ENCODE measurements around the gene HSD17B2. TPM values are rescaled to one million over a fixed set of nuclear protein-coding genes. Genes with fewer than 3 reads are reported as not detected.
A peak's percentile ranks its signal among the peaks of the same experiment; 100 is the strongest.
"Not testable (repeated sequence)": the region's sequence is repeated elsewhere in the genome, so short reads cannot be mapped to it uniquely, and the experiment has no call there.

The HSD17B2 gene
- polyA plus RNA-seq, 3 donors = not detected

DNA sequence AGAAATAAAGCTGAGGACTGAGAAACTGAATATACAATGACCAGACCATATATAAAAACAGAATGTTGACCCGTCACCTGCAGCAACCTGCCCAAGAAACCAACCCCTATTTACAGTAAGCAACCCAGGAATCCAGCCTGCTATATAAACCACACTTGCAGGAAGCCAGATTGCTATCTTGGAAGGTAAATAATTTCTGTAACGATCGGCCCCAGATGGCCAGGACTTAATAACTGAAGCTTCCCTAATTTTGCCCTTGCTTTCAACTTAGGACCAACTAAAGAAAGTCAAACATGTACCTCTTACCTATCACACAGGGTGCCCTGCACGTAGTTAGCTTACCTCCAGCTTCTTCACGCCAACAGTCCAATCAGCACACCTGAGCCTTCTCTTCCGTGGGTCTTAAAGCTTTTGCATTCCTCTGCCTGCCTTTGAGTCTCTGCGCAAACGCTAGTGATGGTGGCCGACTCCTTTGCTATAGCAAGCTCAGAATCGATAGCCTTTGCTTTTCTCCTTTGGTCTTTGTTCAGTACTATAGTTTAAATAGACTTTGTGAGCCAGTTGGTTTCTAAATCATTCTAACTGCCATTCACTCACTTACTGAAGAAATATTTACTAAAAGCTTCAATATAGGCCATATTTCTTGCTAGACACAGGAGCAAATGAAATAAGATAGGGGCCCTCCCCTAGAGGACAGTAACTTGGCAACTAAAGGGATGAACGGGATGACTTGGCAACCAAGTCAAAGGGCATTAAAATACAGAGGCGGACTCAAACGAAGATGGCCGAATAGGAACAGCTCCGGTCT lies 103.6 kb downstream of the HSD17B2 start:
- Mint-ChIP-seq H3K4me3 (peak overlapping the region in 1 of 2 donors; percentile 48), H3K27me3 (ENCODE audit: low read depth in 3 of 3) (peaks cover 0 to 3% (median 0%) of the 10 kb centered on the region in 3 donors), H3K9me3 (peaks cover 0 to 3% (median 0%) of the 10 kb centered on the region in 7 donors), H3K4me1 (no peaks in the 10 kb centered on the region), H3K27ac (peak overlapping the region in 2 of 7 donors; percentile 36 to 72), H3K36me3 (peaks cover 14% of the 10 kb centered on the region in 2 donors)
- Histone ChIP-seq H3K27ac (ENCODE audit: low read depth in 1 of 2, low read length in 2 of 2) (no peak overlapping the region), H3K79me2 (ENCODE audit: insufficient read depth, low read length) (no peaks in the 10 kb centered on the region), H3K4me3 (replicated peaks in 1 of 3; ENCODE audit: low read depth in 2 of 3, low read length in 3 of 3) (no peak overlapping the region), H3K27me3 (ENCODE audit: control insufficient read depth in 2 of 2, insufficient read depth in 2 of 2, low read length in 2 of 2) (no peaks in the 10 kb centered on the region), H2AFZ (ENCODE audit: insufficient read depth, low read depth, low read length, poor library complexity, severe bottlenecking) (no peak overlapping the region), H3K36me3 (replicated peaks in 1 of 2; ENCODE audit: control insufficient read depth in 1 of 2, insufficient read depth in 2 of 2, low read length in 2 of 2) (peaks cover 0 to 5% of the 10 kb centered on the region in 2 donors), H3K9me3 (replicated peaks in 1 of 2; ENCODE audit: control insufficient read depth in 1 of 2, insufficient read depth in 1 of 2, low read length in 2 of 2) (no peaks in the 10 kb centered on the region), H3K4me1 (ENCODE audit: control insufficient read depth in 1 of 2, insufficient read depth in 2 of 2, low read length in 2 of 2) (no peaks in the 10 kb centered on the region), H3K9ac (ENCODE audit: insufficient read depth, low read length, poor library complexity, severe bottlenecking) (no peak overlapping the region), H3K4me2 (replicated peaks; ENCODE audit: extremely low read depth, low read length, poor library complexity, severe bottlenecking) (no peak overlapping the region), H4K20me1 (ENCODE audit: insufficient read depth, low read length) (no peaks in the 10 kb centered on the region)
- TF ChIP-seq, protein P1, sequence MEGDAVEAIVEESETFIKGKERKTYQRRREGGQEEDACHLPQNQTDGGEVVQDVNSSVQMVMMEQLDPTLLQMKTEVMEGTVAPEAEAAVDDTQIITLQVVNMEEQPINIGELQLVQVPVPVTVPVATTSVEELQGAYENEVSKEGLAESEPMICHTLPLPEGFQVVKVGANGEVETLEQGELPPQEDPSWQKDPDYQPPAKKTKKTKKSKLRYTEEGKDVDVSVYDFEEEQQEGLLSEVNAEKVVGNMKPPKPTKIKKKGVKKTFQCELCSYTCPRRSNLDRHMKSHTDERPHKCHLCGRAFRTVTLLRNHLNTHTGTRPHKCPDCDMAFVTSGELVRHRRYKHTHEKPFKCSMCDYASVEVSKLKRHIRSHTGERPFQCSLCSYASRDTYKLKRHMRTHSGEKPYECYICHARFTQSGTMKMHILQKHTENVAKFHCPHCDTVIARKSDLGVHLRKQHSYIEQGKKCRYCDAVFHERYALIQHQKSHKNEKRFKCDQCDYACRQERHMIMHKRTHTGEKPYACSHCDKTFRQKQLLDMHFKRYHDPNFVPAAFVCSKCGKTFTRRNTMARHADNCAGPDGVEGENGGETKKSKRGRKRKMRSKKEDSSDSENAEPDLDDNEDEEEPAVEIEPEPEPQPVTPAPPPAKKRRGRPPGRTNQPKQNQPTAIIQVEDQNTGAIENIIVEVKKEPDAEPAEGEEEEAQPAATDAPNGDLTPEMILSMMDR (IDR thresholded peaks at IDR 0.05) = no peak
- WGBS (ENCODE audit: insufficient coverage) = 86% methylated on average over 8 of the region's 15 CpGs
- no peak for DNase-seq
- intact Hi-C loops (cut with micrococcal nuclease) = no loop called here

DNA sequence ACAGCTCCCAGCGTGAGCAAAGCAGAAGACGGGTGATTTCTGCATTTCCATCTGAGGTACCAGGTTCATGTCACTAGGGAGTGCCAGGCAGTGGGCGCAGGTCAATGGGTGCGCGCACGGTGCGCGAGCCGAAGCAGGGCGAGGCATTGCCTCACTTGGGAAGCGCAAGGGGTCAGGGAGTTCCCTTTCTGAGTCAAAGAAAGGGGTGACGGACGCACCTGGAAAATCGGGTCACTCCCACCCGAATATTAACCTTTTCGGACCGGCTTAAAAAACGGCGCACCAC lies 104.2 kb downstream of the HSD17B2 start:
- H3K4me2 ChIP-seq (replicated peaks; ENCODE audit: extremely low read depth, low read length, poor library complexity, severe bottlenecking); H3K4me1 Mint-ChIP-seq; H2AFZ ChIP-seq (ENCODE audit: insufficient read depth, low read depth, low read length, poor library complexity, severe bottlenecking); H3K9me3 ChIP-seq (replicated peaks in 1 of 2; ENCODE audit: control insufficient read depth in 1 of 2, insufficient read depth in 1 of 2, low read length in 2 of 2); intact Hi-C loops (cut with micrococcal nuclease); H3K27ac ChIP-seq (ENCODE audit: low read depth in 1 of 2, low read length in 2 of 2); H3K9ac ChIP-seq (ENCODE audit: insufficient read depth, low read length, poor library complexity, severe bottlenecking); H3K27me3 ChIP-seq (ENCODE audit: control insufficient read depth in 2 of 2, insufficient read depth in 2 of 2, low read length in 2 of 2); H3K9me3 Mint-ChIP-seq; H3K4me1 ChIP-seq (ENCODE audit: control insufficient read depth in 1 of 2, insufficient read depth in 2 of 2, low read length in 2 of 2); H3K79me2 ChIP-seq (ENCODE audit: insufficient read depth, low read length); H3K4me3 ChIP-seq (replicated peaks in 1 of 3; ENCODE audit: low read depth in 2 of 3, low read length in 3 of 3); DNase-seq; H3K36me3 ChIP-seq (replicated peaks in 1 of 2; ENCODE audit: control insufficient read depth in 1 of 2, insufficient read depth in 2 of 2, low read length in 2 of 2); H4K20me1 ChIP-seq (ENCODE audit: insufficient read depth, low read length); H3K27me3 Mint-ChIP-seq (ENCODE audit: low read depth in 3 of 3): not testable (repeated sequence)
- peak overlapping the region in 1 of 7 donors; percentile 48 for H3K27ac Mint-ChIP-seq
- peaks cover 14% of the 10 kb centered on the region in 2 donors for H3K36me3 Mint-ChIP-seq
- 98% methylated on average over 11 of the region's 19 CpGs for WGBS (ENCODE audit: insufficient coverage)
- peak overlapping the region in 1 of 2 donors; percentile 48 for H3K4me3 Mint-ChIP-seq
